Activated CD4-positive, alpha-beta T cell treated with anti-CD3 and anti-CD28 coated beads, Interleukin-2, amount 10 ng/mL, durations not matched to agents 7 days and 5 days (primary cell): ENCODE data around the gene TTC23. TPM values are rescaled to one million over a fixed set of nuclear protein-coding genes. Genes with fewer than 3 reads are reported as not detected.

ENCODE experiments used
- CTCF ChIA-PET: fragments of 350-600 bp; sonication (Branson Sonifier 250); formaldehyde crosslinking; loops from one replicate; lab custom pipeline; 2021; ENCODE audit warnings: antibody characterized with exemption; lab: Charles Lee
- POLR2A ChIA-PET: fragments of 350-600 bp; sonication (Branson Sonifier 250); formaldehyde crosslinking; loops from one replicate; lab custom pipeline; 2021; ENCODE audit warnings: antibody characterized with exemption; lab: Charles Lee
- DNase-seq: peaks from one replicate; pipeline ENCODE4 v3.0.0-alpha.2; 2020
- H3K27ac Mint-ChIP-seq: one replicate; pipeline ENCODE4 v1.8.0; 2021; ENCODE audit warnings: mild to moderate bottlenecking, moderate library complexity, mixed read lengths
- H3K27me3 Mint-ChIP-seq: one replicate; pipeline ENCODE4 v1.8.0; 2021; ENCODE audit warnings: mixed read lengths
- H3K36me3 Mint-ChIP-seq: one replicate; pipeline ENCODE4 v1.8.0; 2021; ENCODE audit warnings: low read depth, mixed read lengths
- H3K4me1 Mint-ChIP-seq: one replicate; pipeline ENCODE4 v1.8.0; 2021; ENCODE audit warnings: mixed read lengths
- H3K4me3 Mint-ChIP-seq: one replicate; pipeline ENCODE4 v1.8.0; 2021; ENCODE audit warnings: mild to moderate bottlenecking, moderate library complexity, mixed read lengths
- H3K9me3 Mint-ChIP-seq: one replicate; pipeline ENCODE4 v1.8.0; 2021; ENCODE audit warnings: mixed read lengths
- total RNA-seq, 2 experiments: library from RNA; stranded (reverse); gene quantifications; one replicate each; pipeline ENCODE4 v1.2.3, GENCODE V29; 2021

TTC23 gene
- total RNA-seq, 2 experiments from 2014 or later, result 1.6 to 3.1 TPM

GRCh38 chr15:99165956-99166689, 83.3 kb downstream of the TTC23 start:
- CTCF ChIA-PET, result no interaction called here
- Mint-ChIP-seq H3K36me3 (no peaks in the 10 kb centered on the region), H3K27ac (no peak overlapping the region), H3K4me1 (peaks cover 9% of the 10 kb centered on the region), H3K4me3 (no peak overlapping the region), H3K27me3 (no peaks in the 10 kb centered on the region), H3K9me3 (no peaks in the 10 kb centered on the region)
- no peak for DNase-seq
- POLR2A ChIA-PET, result no interaction called here

GRCh38 chr15:99165020-99165790, 84.2 kb downstream of the TTC23 start:
- H3K27me3 Mint-ChIP-seq, result no peaks in the 10 kb centered on the region
- CTCF ChIA-PET, result no interaction called here

GRCh38 chr15:99164119-99164518, 85.3 kb downstream of the TTC23 start:
- Mint-ChIP-seq H3K36me3 (no peaks in the 10 kb centered on the region), H3K27ac (no peak overlapping the region), H3K9me3 (no peaks in the 10 kb centered on the region), H3K4me3 (no peak overlapping the region), H3K4me1 (peaks cover 9% of the 10 kb centered on the region), H3K27me3 (no peaks in the 10 kb centered on the region)
- ChIA-PET POLR2A (no interaction called here), CTCF (no interaction called here)
- no peak for DNase-seq

More at GRCh38 chr15:99165020-99165790, 84.2 kb downstream of the TTC23 start:
- Mint-ChIP-seq H3K9me3 (no peaks in the 10 kb centered on the region), H3K4me1 (peaks cover 9% of the 10 kb centered on the region), H3K27ac (no peak overlapping the region), H3K36me3 (no peaks in the 10 kb centered on the region), H3K4me3 (no peak overlapping the region)
- no peak for DNase-seq
- POLR2A ChIA-PET, result no interaction called here

GRCh38 chr15:99163271-99164062, 85.9 kb downstream of the TTC23 start:
- DNase-seq, result no peak
- Mint-ChIP-seq H3K36me3 (no peaks in the 10 kb centered on the region), H3K27ac (no peak overlapping the region), H3K4me1 (peaks cover 9% of the 10 kb centered on the region), H3K27me3 (no peaks in the 10 kb centered on the region), H3K9me3 (no peaks in the 10 kb centered on the region), H3K4me3 (no peak overlapping the region)
- POLR2A ChIA-PET, result no interaction called here
- CTCF ChIA-PET, result interaction anchor here (1.2 kb wide), 1 partner anchor 58 kb away, joined by 3 read pairs; no protein-coding TSS in a partner anchor

- CTCF ChIA-PET, result no interaction called here
- no peak overlapping the region for H3K27ac Mint-ChIP-seq
- H3K36me3 Mint-ChIP-seq, result no peaks in the 10 kb centered on the region
- POLR2A ChIA-PET, result no interaction called here
- DNase-seq, result no peak
- no peaks in the 10 kb centered on the region for H3K27me3 Mint-ChIP-seq
- H3K9me3 Mint-ChIP-seq, result no peaks in the 10 kb centered on the region
- peaks cover 15% of the 10 kb centered on the region for H3K4me1 Mint-ChIP-seq
- no peak overlapping the region for H3K4me3 Mint-ChIP-seq
Observed at GRCh38 chr15:99158626-99159412, 90.6 kb downstream of the TTC23 start.

GRCh38 chr15:99157456-99157855, 91.9 kb downstream of the TTC23 start:
- POLR2A ChIA-PET, result no interaction called here
- peaks cover 8% of the 10 kb centered on the region for H3K4me1 Mint-ChIP-seq
- CTCF ChIA-PET, result interaction anchor here (0.7 kb wide), 1 partner anchor 122 kb away, joined by 4 read pairs; no protein-coding TSS in a partner anchor
- H3K9me3 Mint-ChIP-seq, result no peaks in the 10 kb centered on the region
- H3K27me3 Mint-ChIP-seq, result no peaks in the 10 kb centered on the region
- DNase-seq, result no peak
- H3K36me3 Mint-ChIP-seq, result no peaks in the 10 kb centered on the region
- H3K27ac Mint-ChIP-seq, result no peak overlapping the region
- H3K4me3 Mint-ChIP-seq, result no peak overlapping the region

- no peaks in the 10 kb centered on the region for H3K27me3 Mint-ChIP-seq
- no peak overlapping the region for H3K27ac Mint-ChIP-seq
- DNase-seq, result no peak
- ChIA-PET CTCF (interaction anchor here (1.1 kb wide), 1 partner anchor 47 kb away, joined by 3 read pairs; no protein-coding TSS in a partner anchor), POLR2A (no interaction called here)
- no peaks in the 10 kb centered on the region for H3K36me3 Mint-ChIP-seq
- no peak overlapping the region for H3K4me3 Mint-ChIP-seq
- no peaks in the 10 kb centered on the region for H3K9me3 Mint-ChIP-seq
- peaks cover 8% of the 10 kb centered on the region for H3K4me1 Mint-ChIP-seq
Observed at GRCh38 chr15:99155961-99156443, 93.4 kb downstream of the TTC23 start.

- no peaks in the 10 kb centered on the region for H3K27me3 Mint-ChIP-seq
- H3K36me3 Mint-ChIP-seq, result no peaks in the 10 kb centered on the region
- POLR2A ChIA-PET, result no interaction called here
- H3K4me1 Mint-ChIP-seq, result peaks cover 8% of the 10 kb centered on the region
- CTCF ChIA-PET, result no interaction called here
- no peak for DNase-seq
- no peak overlapping the region for H3K4me3 Mint-ChIP-seq
- no peaks in the 10 kb centered on the region for H3K9me3 Mint-ChIP-seq
- H3K27ac Mint-ChIP-seq, result no peak overlapping the region
Observed at GRCh38 chr15:99154271-99154670, 95.1 kb downstream of the TTC23 start.

GRCh38 chr15:99153026-99153535, 96.3 kb downstream of the TTC23 start:
- POLR2A ChIA-PET, result no interaction called here
- Mint-ChIP-seq H3K4me1 (peaks cover 8% of the 10 kb centered on the region), H3K27ac (no peak overlapping the region), H3K36me3 (no peaks in the 10 kb centered on the region), H3K9me3 (no peaks in the 10 kb centered on the region), H3K4me3 (no peak overlapping the region), H3K27me3 (no peaks in the 10 kb centered on the region)
- DNase-seq, result no peak
- CTCF ChIA-PET, result no interaction called here

GRCh38 chr15:99151156-99151555, 98.2 kb downstream of the TTC23 start:
- DNase-seq, result no peak
- CTCF ChIA-PET, result no interaction called here
- Mint-ChIP-seq H3K4me1 (peaks cover 6% of the 10 kb centered on the region), H3K36me3 (no peaks in the 10 kb centered on the region), H3K27me3 (no peaks in the 10 kb centered on the region), H3K9me3 (no peaks in the 10 kb centered on the region), H3K27ac (no peak overlapping the region), H3K4me3 (no peak overlapping the region)
- POLR2A ChIA-PET, result no interaction called here

GRCh38 chr15:99149366-99149765, 100.0 kb downstream of the TTC23 start:
- no peaks in the 10 kb centered on the region for H3K4me1 Mint-ChIP-seq
- H3K27ac Mint-ChIP-seq, result no peak overlapping the region
- CTCF ChIA-PET, result no interaction called here
- no peaks in the 10 kb centered on the region for H3K9me3 Mint-ChIP-seq
- H3K27me3 Mint-ChIP-seq, result no peaks in the 10 kb centered on the region
- no peak for DNase-seq
- POLR2A ChIA-PET, result no interaction called here
- no peaks in the 10 kb centered on the region for H3K36me3 Mint-ChIP-seq
- no peak overlapping the region for H3K4me3 Mint-ChIP-seq

- Mint-ChIP-seq H3K4me3 (no peak overlapping the region), H3K27ac (no peak overlapping the region), H3K9me3 (no peaks in the 10 kb centered on the region), H3K27me3 (no peaks in the 10 kb centered on the region), H3K4me1 (no peaks in the 10 kb centered on the region), H3K36me3 (no peaks in the 10 kb centered on the region)
- ChIA-PET CTCF (no interaction called here), POLR2A (no interaction called here)
- no peak for DNase-seq
Observed at GRCh38 chr15:99148851-99149276, 100.5 kb downstream of the TTC23 start.
